Stimulated activated CD4-positive, alpha-beta T cell treated with anti-CD3 and anti-CD28 coated beads, Interleukin-12 subunit alpha, Interleukin-12 subunit beta, amount 100 ng/mL, for 48 hours (primary cell): Measurements from ENCODE around the gene GTF3C1.
"Not testable (repeated sequence)": the region's sequence is repeated elsewhere in the genome, so short reads cannot be mapped to it uniquely, and the experiment has no call there.

Experiments used
- DNase-seq, 3 donors: peaks; one replicate each; pipeline ENCODE4 v3.0.0-alpha.2; 2020; ENCODE audit warnings: low read depth in 2 of 3, low spot score in 1 of 3

The GTF3C1 gene

GRCh38 chr16:27463741-27464591 is 85.7 kb downstream of the GTF3C1 start:
- DNase-seq: no peak

- DNase-seq: no peak
Measured at GRCh38 chr16:27462846-27463682, 86.6 kb downstream of the GTF3C1 start.

- no peak for DNase-seq
Measured at GRCh38 chr16:27462200-27462845, 87.4 kb downstream of the GTF3C1 start.

GRCh38 chr16:27461483-27462171 is 88.1 kb downstream of the GTF3C1 start:
- DNase-seq: no peak

- no peak for DNase-seq
Measured at GRCh38 chr16:27460663-27461482, 88.8 kb downstream of the GTF3C1 start.

GRCh38 chr16:27460213-27460612 is 89.5 kb downstream of the GTF3C1 start:
- no peak for DNase-seq

GRCh38 chr16:27458987-27459688 is 90.6 kb downstream of the GTF3C1 start:
- DNase-seq: no peak

GRCh38 chr16:27458258-27458657 is 91.5 kb downstream of the GTF3C1 start:
- no peak for DNase-seq

GRCh38 chr16:27457605-27457900 is 92.2 kb downstream of the GTF3C1 start:
- DNase-seq: not testable (repeated sequence)

GRCh38 chr16:27455700-27456099 is 94.0 kb downstream of the GTF3C1 start:
- DNase-seq: no peak

- DNase-seq: no peak
Measured at GRCh38 chr16:27453494-27453825, 96.3 kb downstream of the GTF3C1 start.

- no peak for DNase-seq
Measured at GRCh38 chr16:27452569-27453493, 96.9 kb downstream of the GTF3C1 start.

GRCh38 chr16:27450196-27450549 is 99.5 kb downstream of the GTF3C1 start:
- DNase-seq: no peak

- peak; percentile 45 to 61 (median 52) for DNase-seq
Measured at GRCh38 chr16:27449434-27450195, 100.1 kb downstream of the GTF3C1 start.

- DNase-seq: no peak
Measured at GRCh38 chr16:27448532-27449433, 100.9 kb downstream of the GTF3C1 start.

GRCh38 chr16:27447301-27447700 is 102.4 kb downstream of the GTF3C1 start:
- DNase-seq: no peak

GRCh38 chr16:27446721-27447120 is 103.0 kb downstream of the GTF3C1 start:
- no peak for DNase-seq
